ENCODE results near the gene CNTN4. TPM values are rescaled to one million over a fixed set of nuclear protein-coding genes. Genes with fewer than 3 reads are reported as not detected.

The CNTN4 gene
- polyA plus RNA-seq, 3 donors from 2014 or later, result not detected

DNA sequence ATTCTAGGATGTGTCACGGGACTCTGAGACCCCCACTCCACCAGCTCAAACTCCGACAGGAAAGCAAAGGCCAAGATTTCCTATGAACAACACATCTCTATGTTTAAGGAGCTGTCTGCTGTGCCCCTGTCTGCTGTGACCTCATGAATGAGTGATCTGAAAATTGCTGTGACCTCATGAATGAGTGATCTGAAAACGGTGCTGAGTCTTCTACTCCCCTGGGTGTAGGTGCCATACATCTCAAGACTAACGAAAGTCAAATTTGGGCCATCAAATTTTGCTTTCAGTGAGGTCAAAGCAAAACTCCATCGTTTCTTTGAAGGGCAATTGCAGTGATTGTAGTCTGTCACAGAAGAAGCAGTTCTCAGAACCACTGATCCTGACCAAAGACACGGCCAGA is 987.1 kb downstream of the CNTN4 start:
- H3K4me1 Mint-ChIP-seq, result no peaks in the 10 kb centered on the region
- H3K27me3 Mint-ChIP-seq (ENCODE audit: low read depth in 3 of 3), result peaks cover 0 to 3% (median 2%) of the 10 kb centered on the region in 3 donors
- H3K4me3 Mint-ChIP-seq, result no peak overlapping the region
- H3K36me3 Mint-ChIP-seq, result no peaks in the 10 kb centered on the region
- no peak overlapping the region for H3K27ac Mint-ChIP-seq
- no peaks in the 10 kb centered on the region for H3K9me3 Mint-ChIP-seq
- DNase-seq, result no peak

- Mint-ChIP-seq H3K9me3 (no peaks in the 10 kb centered on the region), H3K36me3 (no peaks in the 10 kb centered on the region), H3K4me1 (no peaks in the 10 kb centered on the region), H3K27me3 (ENCODE audit: low read depth in 3 of 3) (peaks cover 0 to 3% (median 3%) of the 10 kb centered on the region in 3 donors), H3K27ac (no peak overlapping the region), H3K4me3 (no peak overlapping the region)
- DNase-seq, result no peak
These were observed 987.6 kb downstream of the CNTN4 start for GRCh38 chr3:3086239-3086638.

DNA sequence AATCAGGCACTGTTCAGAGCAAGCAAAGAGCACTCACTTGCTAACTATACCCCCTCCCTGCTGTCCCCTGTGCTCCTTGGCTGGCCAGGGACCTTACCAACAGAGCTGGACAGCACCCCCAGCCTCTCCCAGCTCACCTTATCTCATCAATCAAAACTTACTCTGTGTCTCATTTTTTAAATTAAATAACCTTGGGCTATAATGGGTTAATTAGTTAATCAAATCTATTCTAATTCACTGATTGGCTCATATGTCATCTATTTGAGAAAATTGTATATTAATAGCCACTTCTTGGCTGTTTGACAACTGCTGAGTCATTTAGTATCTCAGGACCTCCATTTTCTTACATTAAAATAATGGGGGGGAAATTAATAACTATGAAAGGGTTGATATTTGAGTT is 988.6 kb downstream of the CNTN4 start:
- Mint-ChIP-seq H3K27me3 (ENCODE audit: low read depth in 3 of 3) (peaks cover 0 to 5% (median 3%) of the 10 kb centered on the region in 3 donors), H3K27ac (no peak overlapping the region), H3K36me3 (no peaks in the 10 kb centered on the region), H3K4me1 (no peaks in the 10 kb centered on the region), H3K9me3 (no peaks in the 10 kb centered on the region), H3K4me3 (no peak overlapping the region)
- DNase-seq, result no peak

GRCh38 chr3:3087716-3088465 is 989.2 kb downstream of the CNTN4 start:
- DNase-seq, result no peak
- Mint-ChIP-seq H3K27ac (no peak overlapping the region), H3K27me3 (ENCODE audit: low read depth in 3 of 3) (peaks cover 3 to 5% (median 3%) of the 10 kb centered on the region in 3 donors), H3K4me1 (no peaks in the 10 kb centered on the region), H3K4me3 (peak overlapping the region in 1 of 5 donors; percentile 12), H3K36me3 (no peaks in the 10 kb centered on the region), H3K9me3 (no peaks in the 10 kb centered on the region)

DNA sequence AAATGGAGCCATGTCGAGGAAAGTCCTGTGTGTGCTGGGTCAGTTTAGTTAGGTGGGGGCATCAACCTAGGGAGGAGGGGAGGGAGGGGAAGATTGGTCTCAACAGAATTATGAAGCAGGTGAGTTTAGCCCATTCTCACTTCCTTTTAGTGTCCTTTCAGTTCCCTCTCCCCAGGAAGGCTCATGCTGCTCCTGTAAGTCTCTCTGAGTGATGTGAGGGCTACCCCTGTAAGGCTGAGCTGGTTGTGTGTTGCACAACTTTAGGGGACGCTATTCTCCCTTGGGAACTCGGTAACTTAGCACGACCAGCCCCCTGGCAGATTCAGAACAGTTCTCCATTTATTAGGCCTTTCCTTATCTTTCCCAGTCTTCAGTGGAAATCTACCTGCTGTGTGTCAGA is 990.4 kb downstream of the CNTN4 start:
- H3K4me1 Mint-ChIP-seq, result no peaks in the 10 kb centered on the region
- peaks cover 3 to 5% (median 3%) of the 10 kb centered on the region in 3 donors for H3K27me3 Mint-ChIP-seq (ENCODE audit: low read depth in 3 of 3)
- H3K4me3 Mint-ChIP-seq, result no peak overlapping the region
- no peaks in the 10 kb centered on the region for H3K9me3 Mint-ChIP-seq
- no peak overlapping the region for H3K27ac Mint-ChIP-seq
- no peak for DNase-seq
- no peaks in the 10 kb centered on the region for H3K36me3 Mint-ChIP-seq

DNA sequence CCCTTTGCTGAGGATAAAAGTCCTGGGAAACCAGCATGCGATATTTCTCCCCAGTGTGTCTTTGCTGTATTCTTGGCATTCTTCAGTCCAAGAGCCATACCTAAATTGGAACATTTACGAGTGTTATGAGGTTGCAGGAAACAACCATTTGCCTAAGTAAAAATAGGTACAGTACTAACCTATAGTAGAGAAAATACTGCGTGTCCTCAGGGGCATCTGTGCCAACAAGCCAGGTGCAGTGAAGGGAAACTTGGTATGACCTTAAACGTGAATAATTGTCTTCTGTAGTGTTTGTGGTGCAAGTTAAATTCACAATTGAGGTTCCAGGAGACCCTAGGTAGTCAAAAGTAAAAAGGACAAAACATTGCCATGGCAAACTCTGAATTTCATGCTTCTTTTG is 999.3 kb downstream of the CNTN4 start:
- no peaks in the 10 kb centered on the region for H3K4me1 Mint-ChIP-seq

DNA sequence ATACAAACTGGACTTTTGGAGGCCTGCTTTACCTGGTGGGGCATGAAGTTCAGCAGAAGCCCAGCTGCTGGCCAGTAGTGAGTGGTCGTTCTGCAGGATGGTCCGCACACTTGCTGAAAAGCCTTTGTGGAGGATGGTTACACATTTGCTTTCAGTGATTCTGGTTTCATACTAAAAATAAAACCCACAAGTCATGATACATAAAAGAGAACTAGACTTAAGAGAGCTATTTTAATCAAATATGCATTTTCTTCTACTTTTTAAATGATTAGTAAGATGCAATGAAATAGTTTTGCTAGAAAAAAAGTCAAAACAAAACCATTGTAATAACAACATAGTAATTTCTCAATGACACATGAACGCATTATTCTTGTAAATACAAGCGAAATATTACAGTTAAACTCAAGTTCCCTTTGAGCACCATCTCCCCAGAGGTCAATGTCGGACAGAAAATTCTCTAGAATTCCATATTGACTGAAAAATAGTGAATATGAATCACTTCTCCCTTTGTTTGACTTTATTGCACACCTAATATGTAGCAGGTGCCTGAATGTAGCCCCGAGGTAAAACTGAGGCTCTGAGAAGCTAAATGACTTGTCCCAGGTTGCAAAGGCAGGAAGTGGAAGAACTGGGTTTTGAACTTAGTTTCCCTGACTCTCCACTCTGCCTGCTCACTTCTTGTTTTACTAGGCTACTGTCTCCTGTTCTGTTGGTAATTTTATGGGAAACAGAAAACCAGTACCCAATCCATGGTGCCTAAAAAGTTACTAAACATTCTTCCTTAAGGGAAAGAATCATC is 1003.2 kb downstream of the CNTN4 start:
- H3K27ac Mint-ChIP-seq, result no peak overlapping the region
- DNase-seq, result no peak

More for the DNA sequence above, 999.3 kb downstream of the CNTN4 start:
- no peak for DNase-seq
- H3K36me3 Mint-ChIP-seq, result no peaks in the 10 kb centered on the region
- no peaks in the 10 kb centered on the region for H3K9me3 Mint-ChIP-seq
- no peak overlapping the region for H3K4me3 Mint-ChIP-seq
- H3K27ac Mint-ChIP-seq, result no peak overlapping the region
- peaks cover 2 to 4% (median 4%) of the 10 kb centered on the region in 3 donors for H3K27me3 Mint-ChIP-seq (ENCODE audit: low read depth in 3 of 3)

GRCh38 chr3:3102751-3103150 is 1004.1 kb downstream of the CNTN4 start:
- Mint-ChIP-seq H3K36me3 (no peaks in the 10 kb centered on the region), H3K9me3 (no peaks in the 10 kb centered on the region), H3K4me3 (no peak overlapping the region), H3K27me3 (ENCODE audit: low read depth in 3 of 3) (peaks cover 4% of the 10 kb centered on the region in 3 donors), H3K27ac (no peak overlapping the region), H3K4me1 (no peaks in the 10 kb centered on the region)
- DNase-seq, result no peak

More for the DNA sequence above, 1003.2 kb downstream of the CNTN4 start:
- H3K4me1 Mint-ChIP-seq, result no peaks in the 10 kb centered on the region
- no peaks in the 10 kb centered on the region for H3K36me3 Mint-ChIP-seq
- H3K27me3 Mint-ChIP-seq (ENCODE audit: low read depth in 3 of 3), result peaks cover 4% of the 10 kb centered on the region in 3 donors
- no peak overlapping the region for H3K4me3 Mint-ChIP-seq
- no peaks in the 10 kb centered on the region for H3K9me3 Mint-ChIP-seq

DNA sequence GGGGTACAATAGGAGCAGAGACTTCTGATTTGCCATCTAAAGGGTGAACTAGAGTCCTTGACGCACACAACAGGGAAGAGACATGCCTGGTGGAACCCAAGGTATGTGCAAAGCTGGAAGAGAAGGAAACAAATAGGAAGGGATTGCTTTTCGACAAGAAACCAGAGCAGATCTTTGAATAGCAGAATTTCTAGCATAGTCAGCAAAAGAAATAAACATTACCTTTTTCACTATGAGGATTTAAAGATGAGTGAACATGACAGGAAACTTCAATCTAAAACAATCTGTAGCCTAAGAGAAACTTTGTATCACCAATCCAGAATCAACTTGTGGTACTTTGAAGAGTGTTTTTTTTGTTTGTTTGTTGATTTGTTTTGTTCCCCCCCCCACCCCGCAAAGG is 1006.6 kb downstream of the CNTN4 start:
- H3K27me3 Mint-ChIP-seq (ENCODE audit: low read depth in 3 of 3), result peaks cover 0 to 5% (median 5%) of the 10 kb centered on the region in 3 donors
- no peak for DNase-seq
- H3K4me1 Mint-ChIP-seq, result no peaks in the 10 kb centered on the region
- H3K36me3 Mint-ChIP-seq, result no peaks in the 10 kb centered on the region
- H3K4me3 Mint-ChIP-seq, result no peak overlapping the region
- peaks cover 0 to 2% (median 0%) of the 10 kb centered on the region in 6 donors for H3K9me3 Mint-ChIP-seq
- no peak overlapping the region for H3K27ac Mint-ChIP-seq

- DNase-seq, result no peak
- Mint-ChIP-seq H3K27ac (no peak overlapping the region), H3K4me1 (no peaks in the 10 kb centered on the region), H3K9me3 (peaks cover 0 to 2% (median 0%) of the 10 kb centered on the region in 6 donors), H3K36me3 (no peaks in the 10 kb centered on the region), H3K4me3 (no peak overlapping the region), H3K27me3 (ENCODE audit: low read depth in 3 of 3) (peaks cover 0 to 6% (median 5%) of the 10 kb centered on the region in 3 donors)
These were observed 1007.1 kb downstream of the CNTN4 start for GRCh38 chr3:3105815-3106214.

GRCh38 chr3:3107181-3107580 is 1008.5 kb downstream of the CNTN4 start:
- Mint-ChIP-seq H3K4me3 (no peak overlapping the region), H3K9me3 (peaks cover 0 to 2% (median 0%) of the 10 kb centered on the region in 6 donors), H3K27me3 (ENCODE audit: low read depth in 3 of 3) (peaks cover 0 to 8% (median 6%) of the 10 kb centered on the region in 3 donors), H3K36me3 (no peaks in the 10 kb centered on the region), H3K4me1 (no peaks in the 10 kb centered on the region), H3K27ac (peak overlapping the region in 1 of 6 donors; percentile 61)
- DNase-seq, result no peak
